WTC11 (cell line): ENCODE data around the gene MYO9A.

Experiments
- ATF2 ChIP-seq: sonication (generic); formaldehyde crosslinking; IDR thresholded peaks from 2 replicates; pipeline ENCODE4 v1.8.1; 2022; ENCODE audit warnings: low read depth, missing genetic modification reagents, borderline replicate concordance
- CTCF ChIP-seq: fragments of 200-600 bp; IDR thresholded peaks from 2 replicates; pipeline ENCODE4 v1.8.0; 2022; ENCODE audit warnings: antibody characterized with exemption
- FOXP4 ChIP-seq: sonication (generic); formaldehyde crosslinking; IDR thresholded peaks from 2 replicates; pipeline ENCODE4 v1.8.0; 2022; ENCODE audit warnings: mild to moderate bottlenecking, missing genetic modification reagents
- NFATC4 ChIP-seq: fragments of 250-450 bp; sonication (Bioruptor Pico); IDR thresholded peaks from 2 replicates; pipeline ENCODE4 v1.9.0; 2021; ENCODE audit warnings: mild to moderate bottlenecking
- SP1 ChIP-seq: sonication (generic); formaldehyde crosslinking; conservative IDR thresholded peaks from 2 replicates; pipeline ENCODE4 v1.8.1; 2022; ENCODE audit warnings: missing genetic modification reagents
- TP53 ChIP-seq: sonication (generic); formaldehyde crosslinking; IDR thresholded peaks from 2 replicates; pipeline ENCODE4 v1.8.1; 2023; ENCODE audit warnings: mild to moderate bottlenecking, missing genetic modification reagents
- USF2 ChIP-seq: sonication (generic); formaldehyde crosslinking; IDR thresholded peaks from 2 replicates; pipeline ENCODE4 v1.8.1; 2023; ENCODE audit warnings: mild to moderate bottlenecking, missing genetic modification reagents, moderate library complexity
- ZNF138 ChIP-seq: sonication (generic); formaldehyde crosslinking; conservative IDR thresholded peaks from 2 replicates; pipeline ENCODE4 v1.8.1; 2022; ENCODE audit warnings: mild to moderate bottlenecking, moderate library complexity, missing genetic modification reagents

GRCh38 chr15:72105111-72105510, 12.8 kb downstream of the MYO9A start:
- no peak for TF ChIP-seq CTCF
- TF ChIP-seq USF2 (CRISPR knock-in tag), result no peak
- no peak for TF ChIP-seq NFATC4
- TF ChIP-seq SP1 (CRISPR knock-in tag), result no peak
- TF ChIP-seq ATF2 (CRISPR knock-in tag), result no peak
- no peak for TF ChIP-seq ZNF138 (CRISPR knock-in tag)
- no peak for TF ChIP-seq TP53 (CRISPR knock-in tag)
- TF ChIP-seq FOXP4 (CRISPR knock-in tag), result no peak
